SK-N-DZ (cell line): Measurements from ENCODE around the gene CDK11B.
"Not testable (repeated sequence)": the region's sequence is repeated elsewhere in the genome, so short reads cannot be mapped to it uniquely, and the experiment has no call there.

ENCODE experiments used
- DNase-seq: peaks from one replicate; pipeline ENCODE4 v3.0.0-alpha.2; 2015; ENCODE audit warnings: low spot score

CDK11B gene

DNA sequence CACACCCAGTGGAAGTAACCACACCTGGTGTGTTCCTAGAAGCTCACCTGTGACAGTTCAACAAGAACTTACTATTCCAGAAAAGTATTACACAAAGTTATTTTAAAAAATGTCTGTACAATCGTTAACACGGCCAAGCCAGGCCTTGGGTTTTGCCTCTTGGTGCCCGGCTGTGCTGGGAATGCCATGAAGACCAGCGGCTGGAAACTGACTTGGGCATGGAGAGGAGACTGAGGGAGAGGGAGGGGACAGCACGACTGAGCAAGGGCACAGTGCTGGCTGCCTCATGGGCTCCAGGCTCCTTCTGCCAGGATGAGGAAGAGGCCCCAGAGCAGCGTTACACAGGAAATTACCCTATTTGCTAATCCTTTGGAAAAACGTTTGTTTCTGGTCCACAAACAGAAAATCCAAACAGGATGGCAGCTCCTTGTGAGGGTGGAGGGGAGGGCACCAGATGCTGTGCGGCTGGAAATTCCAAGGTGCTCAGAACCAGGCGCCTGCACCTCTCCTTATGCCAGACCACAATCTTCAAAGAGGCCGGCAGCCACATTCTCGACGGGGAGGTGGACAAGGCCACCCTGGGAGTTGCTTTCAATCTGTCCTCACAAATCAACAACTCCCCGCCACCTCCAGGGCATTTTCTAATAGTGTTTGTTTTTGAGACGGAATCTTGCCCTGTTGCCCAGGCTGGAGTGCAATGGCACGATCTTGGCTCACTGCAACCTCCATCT lies 4.2 kb upstream of the CDK11B start:
- DNase-seq, result not testable (repeated sequence)

DNA sequence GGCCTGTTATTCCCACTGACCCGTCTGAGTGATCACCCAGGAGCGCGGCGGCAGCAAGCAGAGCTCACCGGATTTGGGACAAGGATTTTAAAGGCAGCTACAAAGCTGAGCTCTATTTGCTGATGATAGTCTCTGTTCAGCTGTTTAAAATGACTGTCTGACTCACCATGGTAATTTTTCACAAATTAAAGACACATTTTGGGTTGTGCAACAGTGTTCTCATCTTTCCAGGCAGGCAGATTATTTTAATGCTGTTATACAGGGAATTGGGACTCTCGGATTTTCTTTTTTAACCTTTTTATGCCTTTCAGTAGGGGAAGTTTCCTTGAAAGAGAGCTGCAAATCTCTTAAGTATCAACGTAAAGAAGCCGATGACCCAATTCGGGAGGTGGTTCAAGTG lies 3.6 kb upstream of the CDK11B start:
- not testable (repeated sequence) for DNase-seq

DNA sequence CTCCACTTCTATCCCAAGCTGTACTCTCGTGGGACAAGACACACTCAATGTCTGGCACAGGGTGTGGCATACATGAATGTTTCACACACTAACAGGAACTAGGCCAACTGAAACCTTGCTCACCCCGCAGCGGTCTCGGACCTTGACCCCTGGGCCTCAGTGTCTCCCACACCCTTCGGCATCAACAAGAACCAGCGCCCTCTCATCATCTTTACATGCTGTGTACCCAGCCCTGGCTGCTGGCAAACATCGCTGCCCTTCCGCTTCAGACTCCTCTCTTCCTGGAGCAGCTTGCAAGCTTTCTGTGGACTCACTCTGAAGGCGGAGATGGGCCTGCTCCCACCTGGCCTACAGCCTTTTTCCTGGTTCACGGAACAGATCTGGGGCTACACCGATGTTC lies 10.5 kb downstream of the CDK11B start:
- DNase-seq, result not testable (repeated sequence)

DNA sequence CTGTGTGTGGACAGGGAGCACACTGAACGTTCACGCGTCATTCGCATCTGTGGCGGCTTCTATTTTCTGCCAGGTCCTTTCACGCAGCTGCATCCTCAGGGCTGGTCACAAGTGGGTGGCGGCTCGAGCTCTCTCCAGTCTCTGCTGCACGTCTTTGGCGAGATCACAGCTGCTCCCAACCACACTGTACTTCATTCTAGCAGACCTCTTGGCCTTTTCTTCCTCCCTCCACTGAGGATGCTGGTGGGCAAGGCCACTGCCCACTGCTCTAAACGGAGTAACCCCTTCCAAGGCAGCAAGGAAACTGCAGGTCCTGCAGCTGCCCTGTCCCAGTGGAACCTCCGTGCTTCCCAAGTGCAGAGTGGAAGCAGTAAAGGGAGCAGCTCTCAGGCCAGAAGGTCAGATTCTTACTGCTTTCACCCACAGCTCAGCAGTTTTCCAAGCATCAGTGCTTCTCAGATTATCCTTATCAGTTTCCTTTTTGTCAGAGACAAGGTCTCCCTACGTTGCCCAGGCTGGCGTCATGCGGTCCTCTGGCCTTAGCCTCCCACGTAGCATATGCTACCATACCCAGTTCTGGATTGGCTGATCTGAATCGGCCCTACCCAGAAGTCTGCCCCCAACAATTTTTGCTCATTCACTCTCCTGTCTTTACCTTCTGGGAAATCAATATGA lies 11.1 kb downstream of the CDK11B start:
- DNase-seq, result not testable (repeated sequence)

DNA sequence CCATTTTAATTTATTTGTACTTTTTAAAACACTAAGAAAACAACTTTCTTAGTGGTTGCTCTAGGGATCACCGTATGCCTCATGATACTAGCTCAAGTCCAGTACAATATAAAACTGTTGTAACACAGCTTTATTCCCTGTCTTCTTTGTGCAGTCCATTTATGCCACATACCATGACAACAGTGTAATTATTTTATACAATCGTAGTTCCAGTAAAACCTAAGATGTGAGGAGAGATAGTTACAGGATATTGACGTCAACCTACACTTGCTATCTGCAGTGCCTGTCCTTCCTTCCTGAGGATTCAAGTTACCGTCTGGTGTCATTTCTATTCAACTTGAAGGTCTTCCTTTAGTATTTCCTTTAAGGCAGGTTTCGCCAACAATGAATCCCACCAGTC lies 12.5 kb downstream of the CDK11B start:
- DNase-seq, result not testable (repeated sequence)

DNA sequence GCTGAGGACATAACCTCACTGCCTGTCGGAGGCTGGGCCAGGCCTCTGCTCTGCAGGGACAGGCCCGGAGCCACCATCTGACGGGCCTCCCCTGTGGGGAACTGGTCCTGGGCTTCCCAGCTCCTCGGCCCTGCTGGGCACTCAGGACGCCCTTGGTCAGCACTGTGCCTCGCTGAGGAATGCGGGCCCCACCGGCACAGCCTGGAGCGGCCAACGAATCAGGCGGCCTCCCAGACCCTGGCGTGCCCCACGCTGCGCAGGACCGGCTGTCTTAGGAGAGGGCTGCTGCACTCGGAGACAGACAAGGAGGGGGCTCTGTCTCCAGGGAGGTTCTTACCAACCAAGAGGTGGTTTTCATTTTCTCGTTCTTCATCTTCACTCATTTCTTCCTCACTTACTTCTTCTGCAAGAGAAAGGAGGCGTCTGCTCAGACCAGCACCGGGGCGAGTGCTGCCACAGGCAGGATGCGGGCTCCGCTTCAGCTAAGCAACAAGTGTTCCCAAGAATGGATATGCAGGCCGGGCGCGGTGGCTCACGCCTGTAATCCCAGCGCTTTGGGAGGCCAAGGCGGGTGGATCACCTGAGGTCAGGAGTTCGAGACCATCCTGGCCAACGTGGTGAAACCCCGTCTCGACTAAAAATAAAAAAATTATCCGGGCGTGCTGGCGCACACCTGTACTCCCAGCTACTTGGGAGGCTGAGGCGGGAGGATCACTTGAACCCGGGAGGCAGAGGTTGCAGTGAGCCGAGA lies 17.9 kb downstream of the CDK11B start:
- not testable (repeated sequence) for DNase-seq

DNA sequence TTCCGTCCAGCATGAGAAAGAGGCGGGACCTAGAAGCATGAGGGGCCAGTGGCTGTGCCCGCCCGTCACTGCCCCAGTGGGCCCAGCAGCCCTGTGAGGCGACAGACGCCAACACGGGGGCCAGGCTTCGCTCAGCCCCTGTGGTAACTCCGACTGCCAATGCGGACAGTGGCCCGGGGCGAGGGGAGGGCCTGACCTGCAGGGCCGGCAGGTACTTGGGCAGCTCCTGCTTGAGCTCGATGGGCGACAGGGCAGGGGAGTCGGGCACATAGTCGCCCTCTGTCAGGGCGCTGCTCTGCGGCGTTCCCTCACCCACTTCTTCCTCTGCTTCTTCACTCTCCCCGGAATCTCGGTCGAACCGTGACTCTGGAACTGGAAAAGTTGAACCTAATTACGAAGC lies 18.7 kb downstream of the CDK11B start:
- not testable (repeated sequence) for DNase-seq

DNA sequence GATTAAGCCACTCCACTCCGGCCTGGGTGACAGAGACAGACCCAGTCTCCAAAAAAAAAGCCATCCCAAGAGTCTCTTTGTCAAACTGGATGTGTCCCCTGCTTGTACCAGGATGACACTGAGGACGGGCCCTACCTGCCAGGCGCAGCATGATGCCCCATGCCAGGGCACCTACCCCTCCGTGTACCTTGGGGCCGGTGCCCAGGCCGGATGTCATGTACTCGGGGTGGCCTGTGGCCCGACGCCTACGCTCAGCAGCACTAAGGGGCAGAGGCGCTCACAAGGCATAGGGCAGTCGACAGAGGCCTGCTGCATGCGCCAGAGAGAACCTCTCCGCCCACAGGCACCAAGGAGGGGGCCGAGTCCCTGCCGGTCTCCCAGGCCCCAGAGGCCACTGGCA lies 19.4 kb downstream of the CDK11B start:
- DNase-seq, result not testable (repeated sequence)

DNA sequence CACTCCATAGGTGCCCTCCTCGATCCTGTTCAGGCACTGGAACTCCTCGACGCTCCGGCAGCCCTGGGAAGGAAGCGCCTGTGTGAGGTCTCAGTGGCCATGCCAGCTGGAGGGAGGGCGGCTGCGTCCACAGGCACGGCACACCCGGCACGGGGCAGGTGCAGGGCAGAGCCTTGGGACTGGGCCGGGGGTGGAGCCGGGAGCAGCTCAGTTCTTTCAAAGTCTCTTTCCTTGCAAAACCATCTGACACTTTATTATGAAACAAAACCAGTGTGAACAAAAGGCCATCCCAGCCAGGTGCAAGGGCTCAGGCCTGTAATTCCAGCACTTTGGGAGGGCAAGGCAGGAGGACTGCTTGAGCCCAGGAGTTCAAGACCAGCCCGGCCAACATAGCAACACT lies 20.3 kb downstream of the CDK11B start:
- DNase-seq, result not testable (repeated sequence)

DNA sequence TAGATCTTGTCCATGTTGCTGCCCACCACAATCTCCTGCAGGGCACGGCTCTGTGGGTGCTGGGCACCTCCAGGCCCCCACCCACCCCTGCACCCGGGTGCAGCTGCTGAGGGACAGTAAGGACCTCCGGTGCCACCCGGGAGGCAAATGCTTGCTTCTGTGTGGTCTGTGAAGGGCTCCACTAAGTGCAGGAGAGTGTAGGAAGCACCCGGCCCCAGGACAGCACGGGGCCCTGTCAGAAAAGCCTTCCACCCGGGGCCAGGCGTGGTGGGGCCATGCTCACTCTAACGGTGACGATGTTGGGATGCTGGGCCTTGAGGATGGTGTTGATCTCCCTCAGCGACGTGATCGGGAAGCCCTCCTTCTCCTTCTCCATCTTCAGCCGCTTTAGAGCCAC lies 21.3 kb downstream of the CDK11B start:
- not testable (repeated sequence) for DNase-seq

DNA sequence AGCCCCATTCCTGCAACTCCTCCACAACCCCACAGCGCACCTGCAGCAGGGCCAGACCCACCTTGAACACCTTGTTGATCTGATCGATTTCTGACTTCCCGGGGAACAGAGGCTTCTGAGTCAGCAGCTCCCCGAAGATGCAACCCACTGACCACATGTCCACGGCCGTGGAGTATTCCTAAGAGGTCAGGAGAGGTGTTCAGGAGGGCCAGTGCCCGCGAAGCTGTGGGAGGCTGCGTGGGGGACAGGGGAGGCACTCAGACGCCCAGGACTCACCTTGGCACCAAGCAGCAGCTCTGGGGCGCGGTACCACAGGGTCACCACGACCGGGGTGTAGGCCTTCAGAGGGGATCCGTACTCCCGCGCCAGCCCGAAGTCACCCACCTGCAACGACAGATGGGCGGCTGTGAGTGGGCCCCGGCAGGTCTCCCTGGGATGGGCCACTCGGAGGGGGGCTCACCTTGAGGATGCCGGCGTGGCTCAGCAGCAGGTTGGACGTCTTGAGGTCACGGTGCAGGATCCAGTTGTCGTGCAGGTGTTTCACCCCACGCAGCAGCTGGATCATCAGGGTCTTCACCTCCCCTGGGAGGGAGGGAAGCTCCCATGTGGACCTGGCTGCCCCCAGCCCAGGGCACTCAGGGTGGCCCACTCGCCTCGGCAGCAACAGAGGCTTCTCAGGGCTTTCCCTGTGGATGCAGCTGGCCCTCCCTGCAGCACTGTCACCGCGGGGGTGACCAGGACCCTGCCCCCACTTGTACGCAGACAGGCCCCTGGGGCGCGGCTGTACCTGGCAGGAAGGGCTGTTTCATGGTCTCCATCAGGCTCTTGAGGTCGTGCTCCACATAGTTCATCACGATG lies 22.0 kb downstream of the CDK11B start:
- DNase-seq, result not testable (repeated sequence)

DNA sequence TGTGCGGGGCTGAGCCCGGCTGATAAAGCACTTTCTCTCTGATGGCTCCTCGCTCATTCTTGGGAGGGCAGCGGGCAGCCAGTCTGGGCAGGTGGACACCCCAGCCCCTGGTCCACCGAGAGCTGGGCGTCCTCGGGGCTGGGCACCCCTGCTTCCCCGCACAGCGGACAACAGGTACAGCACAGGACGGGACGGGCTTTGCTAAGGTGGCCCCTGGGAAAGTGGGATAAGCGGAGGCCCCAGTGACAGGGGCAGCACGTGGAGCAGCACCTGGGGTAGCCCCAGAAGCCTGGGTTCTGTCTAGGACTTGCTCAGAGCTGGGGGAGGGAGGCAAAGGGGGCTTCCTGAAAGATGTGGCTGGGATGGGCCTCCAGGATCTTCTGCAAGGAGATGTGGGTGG lies 24.2 kb downstream of the CDK11B start:
- DNase-seq, result not testable (repeated sequence)

DNA sequence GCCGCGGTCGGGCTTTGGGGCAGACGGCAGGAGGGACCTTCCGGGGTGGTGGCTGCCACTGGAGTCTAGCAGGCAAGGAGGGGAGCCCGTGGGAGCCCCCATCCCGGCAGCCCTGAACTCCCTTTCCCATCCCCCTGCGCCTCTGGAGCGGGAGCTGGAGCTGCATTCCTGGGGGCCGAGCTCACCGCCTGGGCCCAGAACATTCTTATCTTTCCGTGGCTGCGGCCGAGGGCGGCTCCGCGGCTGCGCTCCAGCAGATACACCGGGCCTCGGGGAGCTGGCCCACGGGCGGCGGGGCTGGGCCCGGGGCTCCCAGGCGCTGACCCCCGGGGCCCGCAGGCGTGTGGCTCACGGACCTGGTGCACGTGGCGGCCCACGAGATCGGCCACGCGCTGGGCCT lies 25.4 kb downstream of the CDK11B start:
- not testable (repeated sequence) for DNase-seq

DNA sequence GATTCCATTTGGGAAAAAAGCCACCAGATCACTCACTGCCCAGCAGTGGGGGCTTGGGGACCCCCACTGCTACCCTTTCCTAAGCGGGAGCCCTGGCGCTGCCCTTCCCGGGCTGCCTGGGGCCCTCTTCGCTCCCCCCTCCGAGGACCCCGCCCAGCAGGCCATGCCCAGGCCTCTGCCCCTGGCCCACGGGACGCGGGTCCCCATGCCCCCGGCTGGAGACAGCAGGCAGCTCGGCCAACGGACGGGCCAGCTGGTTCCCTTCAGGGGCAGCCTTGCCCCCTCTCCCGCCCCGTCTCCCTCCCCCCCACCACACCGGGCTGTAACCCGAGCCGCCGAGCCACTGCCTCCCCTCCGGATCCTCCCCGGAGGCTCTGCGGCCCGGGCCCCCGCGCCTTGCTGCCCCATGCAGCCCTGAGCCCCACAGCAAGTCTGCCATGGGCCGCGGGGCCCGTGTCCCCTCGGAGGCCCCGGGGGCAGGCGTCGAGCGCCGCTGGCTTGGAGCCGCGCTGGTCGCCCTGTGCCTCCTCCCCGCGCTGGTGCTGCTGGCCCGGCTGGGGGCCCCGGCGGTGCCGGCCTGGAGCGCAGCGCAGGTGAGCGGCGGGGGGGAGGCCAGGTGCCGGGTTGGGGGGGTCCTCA lies 26.9 kb downstream of the CDK11B start, which contains the start of gene MMP23B:
Gene MMP23B (plus strand): TSS at position 392 of the 639 bp plus-strand sequence. CDS start 46 bp downstream, at position 438.
- DNase-seq, result no peak

DNA sequence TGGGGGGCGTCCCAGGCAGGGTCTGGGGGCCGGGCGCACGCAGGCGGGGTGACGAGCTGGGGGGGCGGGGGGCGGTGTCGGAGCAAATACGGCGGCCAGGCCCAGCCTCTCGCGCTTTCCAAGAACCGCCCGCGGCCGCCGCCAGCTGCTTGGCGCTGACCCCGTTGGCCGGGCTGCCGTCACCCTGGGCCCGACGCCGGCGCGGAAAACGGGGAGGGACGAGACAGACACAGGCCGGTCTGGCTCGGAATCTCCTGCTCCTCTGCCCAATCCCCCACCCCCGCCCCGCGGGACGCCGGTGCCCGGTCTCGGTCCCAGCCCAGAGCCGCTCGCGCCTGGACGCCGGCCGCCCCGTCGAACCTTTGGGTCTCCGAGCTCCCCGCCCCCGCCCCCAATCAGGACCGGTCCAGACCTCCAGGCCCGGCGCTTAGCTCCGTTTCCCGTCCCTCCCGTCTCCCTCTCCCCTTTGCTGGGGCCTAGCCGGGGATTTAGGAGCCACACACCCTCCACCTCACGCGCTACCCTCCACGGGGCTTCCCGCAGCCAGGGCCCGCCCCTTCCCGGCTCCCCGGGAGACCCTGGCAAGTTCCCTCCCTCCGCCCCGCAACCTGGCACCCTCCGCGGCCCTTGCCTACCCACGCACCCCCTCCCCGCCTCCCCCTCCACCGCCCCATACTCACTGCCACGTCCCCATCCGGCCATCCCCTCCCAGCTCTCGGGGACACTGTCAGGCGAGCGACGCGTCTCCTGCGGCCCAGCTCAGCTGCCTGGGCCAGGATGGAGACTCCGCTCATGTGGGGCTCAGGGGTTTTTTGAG lies 27.6 kb downstream of the CDK11B start:
- no peak for DNase-seq

DNA sequence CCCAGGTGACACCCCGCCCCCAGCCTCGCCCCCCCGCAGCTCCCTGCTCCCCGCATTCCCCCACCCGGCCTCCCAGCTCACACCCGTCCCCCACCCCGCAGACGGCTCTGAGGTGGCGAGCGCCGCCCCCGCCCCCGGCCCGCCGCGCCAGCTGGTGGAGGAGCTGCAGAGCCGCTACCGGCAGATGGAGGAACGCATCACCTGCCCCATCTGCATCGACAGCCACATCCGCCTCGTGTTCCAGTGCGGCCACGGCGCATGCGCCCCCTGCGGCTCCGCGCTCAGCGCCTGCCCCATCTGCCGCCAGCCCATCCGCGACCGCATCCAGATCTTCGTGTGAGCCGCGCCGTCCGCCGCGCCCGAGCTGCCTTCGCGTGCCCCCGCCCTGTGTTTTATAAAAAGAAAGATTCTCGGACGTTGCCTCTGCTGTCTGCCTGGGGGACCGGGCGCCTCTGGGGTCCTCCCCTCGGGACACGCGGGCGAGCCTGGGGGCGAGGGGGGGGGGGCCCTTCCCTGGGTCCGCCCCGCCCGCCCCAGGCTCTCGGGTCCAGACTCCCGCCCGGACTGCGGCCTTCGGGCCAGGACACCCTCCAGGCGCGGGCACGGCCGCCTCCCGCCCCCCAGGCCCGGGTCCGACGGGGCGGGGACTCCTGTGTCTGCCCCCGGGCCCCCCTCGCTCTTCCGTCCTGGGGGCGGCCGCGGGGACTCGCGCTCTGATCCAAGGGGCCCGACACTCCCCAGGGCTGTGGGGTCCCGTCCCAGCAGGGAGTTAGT lies 28.4 kb downstream of the CDK11B start:
- DNase-seq, result no peak

DNA sequence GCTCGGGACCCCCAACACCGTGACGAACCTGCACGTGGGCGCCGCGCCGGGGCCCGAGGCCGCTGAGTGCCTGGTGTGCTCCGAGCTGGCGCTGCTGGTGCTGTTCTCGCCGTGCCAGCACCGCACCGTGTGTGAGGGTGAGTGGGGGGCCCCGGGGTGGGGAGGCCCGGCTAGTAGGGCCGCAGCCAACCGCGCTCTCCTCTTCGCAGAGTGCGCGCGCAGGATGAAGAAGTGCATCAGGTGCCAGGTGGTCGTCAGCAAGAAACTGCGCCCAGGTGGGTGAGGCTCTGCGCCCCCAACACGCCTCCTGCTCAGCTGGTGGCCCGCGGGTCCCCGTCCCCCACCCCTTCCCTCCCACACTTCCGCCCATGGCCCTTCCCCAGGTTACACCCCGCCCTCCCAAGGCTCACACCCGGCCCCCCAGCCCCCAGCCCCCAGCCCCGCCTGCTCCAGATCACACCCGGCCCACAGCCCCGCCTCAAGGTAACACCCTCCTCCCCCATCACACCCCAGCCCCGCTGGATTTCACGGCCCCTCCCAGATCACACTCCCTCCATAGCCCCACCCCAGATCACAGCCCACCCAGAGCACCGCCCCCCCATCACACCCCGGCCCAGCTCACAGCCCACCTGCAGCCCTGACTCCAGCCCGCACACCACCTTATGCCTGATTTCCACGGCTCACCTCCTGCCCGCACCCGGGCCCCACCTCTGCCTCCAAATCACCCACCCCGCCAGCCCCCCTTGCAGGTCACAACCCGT lies 29.2 kb downstream of the CDK11B start:
- DNase-seq, result no peak

DNA sequence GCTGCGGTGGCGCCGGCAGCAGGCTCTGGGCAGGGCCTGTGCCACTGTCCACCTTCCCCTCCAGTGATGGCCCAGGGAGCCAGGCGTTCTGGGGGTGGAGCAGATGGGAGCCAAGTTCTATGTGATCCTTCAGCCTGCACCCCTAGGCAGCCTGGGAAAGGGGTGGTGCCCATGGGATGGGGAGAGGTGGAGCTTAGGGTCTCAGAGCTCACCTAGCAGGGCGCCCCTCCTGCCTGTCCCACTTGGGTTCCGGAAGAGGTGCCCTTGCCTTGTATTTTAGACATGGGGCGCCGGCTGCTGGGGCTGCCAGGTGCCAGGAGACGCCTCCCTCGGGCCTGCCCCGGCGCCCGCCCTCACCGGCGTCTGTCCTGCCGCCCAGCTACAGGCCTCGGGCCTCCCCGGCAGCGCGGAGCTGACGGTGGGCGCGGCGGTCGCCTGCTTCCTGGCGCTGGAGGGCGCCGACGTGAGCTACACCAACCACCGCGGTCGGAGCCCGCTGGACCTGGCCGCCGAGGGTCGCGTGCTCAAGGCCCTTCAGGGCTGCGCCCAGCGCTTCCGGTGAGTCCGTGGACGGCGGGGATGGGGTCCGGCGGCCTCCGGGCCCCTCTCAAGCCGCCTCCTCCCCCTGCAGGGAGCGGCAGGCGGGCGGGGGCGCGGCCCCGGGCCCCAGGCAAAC lies 29.9 kb downstream of the CDK11B start:
- no peak for DNase-seq
